HG03432 (cell line): ENCODE measurements around the gene LAMB1.
"Not testable (repeated sequence)": the region's sequence is repeated elsewhere in the genome, so short reads cannot be mapped to it uniquely, and the experiment has no call there.

Experiments used
- ATAC-seq: cut with Tn5 transposase; IDR thresholded peaks from one replicate; pipeline ENCODE4 v1.9.1; 2021; ENCODE audit warnings: mild to moderate bottlenecking, moderate library complexity; ENCODE audit not compliant: unreplicated experiment

LAMB1 gene

GRCh38 chr7:107922886-107923285 lies 80.1 kb downstream of the LAMB1 start:
- no peak for ATAC-seq

GRCh38 chr7:107921826-107922225 lies 81.1 kb downstream of the LAMB1 start:
- not testable (repeated sequence) for ATAC-seq

- no peak for ATAC-seq
Observed at GRCh38 chr7:107920048-107920772, 82.8 kb downstream of the LAMB1 start.

- ATAC-seq: no peak
Observed at GRCh38 chr7:107918948-107919347, 84.0 kb downstream of the LAMB1 start.

GRCh38 chr7:107917763-107918651 lies 85.0 kb downstream of the LAMB1 start:
- ATAC-seq: peak; percentile 88

- no peak for ATAC-seq
Observed at GRCh38 chr7:107915541-107915940, 87.4 kb downstream of the LAMB1 start.

GRCh38 chr7:107914831-107915230 lies 88.1 kb downstream of the LAMB1 start:
- no peak for ATAC-seq

- ATAC-seq: no peak
Observed at GRCh38 chr7:107913851-107914250, 89.1 kb downstream of the LAMB1 start.

GRCh38 chr7:107911981-107912380 lies 91.0 kb downstream of the LAMB1 start:
- ATAC-seq: no peak

- ATAC-seq: no peak
Observed at GRCh38 chr7:107909445-107909844, 93.5 kb downstream of the LAMB1 start.

- no peak for ATAC-seq
Observed at GRCh38 chr7:107907790-107908189, 95.2 kb downstream of the LAMB1 start.

- ATAC-seq: no peak
Observed at GRCh38 chr7:107902381-107902780, 100.6 kb downstream of the LAMB1 start.

GRCh38 chr7:107900496-107901015 lies 102.4 kb downstream of the LAMB1 start:
- no peak for ATAC-seq

- ATAC-seq: no peak
Observed at GRCh38 chr7:107898997-107899594, 103.9 kb downstream of the LAMB1 start.

- ATAC-seq: not testable (repeated sequence)
Observed at GRCh38 chr7:107892367-107892741, 110.6 kb downstream of the LAMB1 start.

GRCh38 chr7:107891636-107892366 lies 111.2 kb downstream of the LAMB1 start:
- peak; percentile 30 for ATAC-seq

GRCh38 chr7:107890962-107891635 lies 111.9 kb downstream of the LAMB1 start, which contains the start of gene DLD:
DLD (plus strand) TSS chr7:107891183; CDS start chr7:107891251, 68 bp downstream.
- peak; percentile 99 for ATAC-seq

GRCh38 chr7:107890493-107890961 lies 112.4 kb downstream of the LAMB1 start:
- ATAC-seq: peak; percentile 3

- no peak for ATAC-seq
Observed at GRCh38 chr7:107889992-107890391, 113.0 kb downstream of the LAMB1 start.

- ATAC-seq: not testable (repeated sequence)
Observed at GRCh38 chr7:107887827-107888226, 115.1 kb downstream of the LAMB1 start.
